H1 (cell line): ENCODE results near the gene TAF3. TPM values are rescaled to one million over a fixed set of nuclear protein-coding genes. Genes with fewer than 3 reads are reported as not detected.

Experiments used
- CTCF ChIA-PET: fragments of 300-600 bp; sonication (Branson Sonifier 250); formaldehyde crosslinking; loops from one replicate; lab custom pipeline; 2021; ENCODE audit not compliant: partially characterized antibody; lab: Charles Lee
- POLR2A ChIA-PET: fragments of 300-600 bp; sonication (Branson Sonifier 250); formaldehyde crosslinking; loops from one replicate; lab custom pipeline; 2021; ENCODE audit warnings: inconsistent platforms; ENCODE audit not compliant: partially characterized antibody; lab: Charles Lee
- DNase-seq, 2 experiments: peaks; one replicate each; pipeline versions ENCODE4 v3.0.0 to v3.0.0-alpha.2; 2010 to 2022; ENCODE audit warnings: low spot score in 2 of 2, low read depth in 1 of 2, mixed read lengths in 1 of 2
- FAIRE-seq: peaks from 2 replicates; lab custom pipeline; 2011; peaks lifted over from hg19 to GRCh38; lab: Jason Lieb, UNC
- H2AFZ ChIP-seq: 2 replicates; pipeline ENCODE4 v1.8.1; 2012; ENCODE audit warnings: low read length, inconsistent platforms
- H2AK5ac ChIP-seq: 2 replicates; pipeline ENCODE4 v1.6.1; 2013; ENCODE audit warnings: low read depth, low read length
- H2BK120ac ChIP-seq: replicated peaks from 2 replicates; pipeline ENCODE3; 2013; ENCODE audit warnings: low read depth, low read length, inconsistent platforms
- H2BK12ac ChIP-seq: 2 replicates; pipeline ENCODE4 v1.6.1; 2013; ENCODE audit warnings: low read depth, low read length
- H2BK15ac ChIP-seq: 2 replicates; pipeline ENCODE4 v1.6.1; 2013; ENCODE audit warnings: low read length
- H2BK20ac ChIP-seq: 2 replicates; pipeline ENCODE4 v1.6.1; 2013; ENCODE audit warnings: low read length
- H2BK5ac ChIP-seq: 2 replicates; pipeline ENCODE4 v1.6.1; 2013; ENCODE audit warnings: low read depth, low read length
- H3K14ac ChIP-seq: 2 replicates; pipeline ENCODE4 v1.6.1; 2013; ENCODE audit warnings: inconsistent platforms; ENCODE audit not compliant: insufficient read length
- H3K18ac ChIP-seq: 2 replicates; pipeline ENCODE4 v1.6.1; 2013; ENCODE audit warnings: low read length; ENCODE audit errors: extremely low read depth
- H3K23ac ChIP-seq: 2 replicates; pipeline ENCODE4 v1.6.1; 2013; ENCODE audit warnings: inconsistent platforms; ENCODE audit not compliant: insufficient read length
- H3K23me2 ChIP-seq: 2 replicates; pipeline ENCODE4 v1.6.1; 2013; ENCODE audit warnings: low read depth, low read length
- H3K27ac ChIP-seq: 2 replicates; pipeline ENCODE4 v1.6.1; 2011; ENCODE audit warnings: low read depth, low read length, inconsistent platforms
- H3K27me3 ChIP-seq, 4 experiments: replicated peaks in 1 of 4; 1 replicate in 1 of 4; 2 replicates in 3 of 4; pipeline versions ENCODE4 v1.6.1 to v1.8.1; 2011 to 2013; ENCODE audit warnings: low read length in 3 of 4, mild to moderate bottlenecking in 3 of 4, inconsistent platforms in 2 of 4, mixed read lengths in 2 of 4, moderate library complexity in 1 of 4; ENCODE audit not compliant: control insufficient read depth in 3 of 4, insufficient read depth in 3 of 4; ENCODE audit errors: extremely low read depth in 1 of 4
- H3K36me3 ChIP-seq, 4 experiments: 2 replicates each; pipeline versions ENCODE4 v1.6.1 to v1.8.1; 2011 to 2013; ENCODE audit warnings: mild to moderate bottlenecking in 4 of 4, low read length in 3 of 4, moderate library complexity in 2 of 4, control low read depth in 1 of 4, inconsistent platforms in 1 of 4; ENCODE audit not compliant: insufficient read depth in 4 of 4, control insufficient read depth in 2 of 4
- H3K4ac ChIP-seq: replicated peaks from 2 replicates; pipeline ENCODE3; 2013; ENCODE audit warnings: low read length, low read depth, mixed read lengths, inconsistent platforms; ENCODE audit not compliant: insufficient read length
- H3K4me1 ChIP-seq, 4 experiments: replicated peaks in 1 of 4; 1 replicate in 1 of 4; 2 replicates in 3 of 4; pipeline versions ENCODE4 v1.6.1 to v1.8.1; 2011 to 2013; ENCODE audit warnings: low read length in 3 of 4, inconsistent platforms in 2 of 4, mixed read lengths in 1 of 4; ENCODE audit not compliant: insufficient read depth in 4 of 4, control insufficient read depth in 3 of 4
- H3K4me2 ChIP-seq, 2 experiments: 2 replicates each; pipeline versions ENCODE4 v1.6.1 to v1.8.1; 2011 to 2013; ENCODE audit warnings: low read depth in 2 of 2, low read length in 2 of 2, control low read depth in 1 of 2, inconsistent platforms in 1 of 2, mild to moderate bottlenecking in 1 of 2; ENCODE audit not compliant: insufficient read depth in 1 of 2
- H3K4me3 ChIP-seq, 4 experiments: fragments of 200-600, 300-600 bp in 1 of 4; sonication (generic), shearing (Covaris generic), sonication (Bioruptor Twin) in 1 of 4; 2 replicates each; pipeline versions ENCODE4 v1.5.1 to v1.8.1; 2011 to 2016; ENCODE audit warnings: low read length in 4 of 4, low read depth in 3 of 4, control low read depth in 2 of 4, inconsistent platforms in 2 of 4, mild to moderate bottlenecking in 2 of 4, mixed read lengths in 1 of 4, moderate library complexity in 1 of 4; ENCODE audit not compliant: insufficient read depth in 2 of 4; ENCODE audit errors: extremely low read depth in 1 of 4
- H3K56ac ChIP-seq: replicated peaks from 2 replicates; pipeline ENCODE3; 2013; ENCODE audit warnings: low read depth, mild to moderate bottlenecking, mixed read lengths, low read length, inconsistent platforms; ENCODE audit not compliant: insufficient read length
- H3K79me1 ChIP-seq: 2 replicates; pipeline ENCODE4 v1.6.1; 2013; ENCODE audit warnings: low read depth, low read length, control low read depth
- H3K79me2 ChIP-seq, 2 experiments: 2 replicates each; pipeline versions ENCODE4 v1.6.1 to v1.8.1; 2012 to 2013; ENCODE audit warnings: low read length in 2 of 2, mild to moderate bottlenecking in 2 of 2, inconsistent platforms in 1 of 2; ENCODE audit not compliant: insufficient read depth in 2 of 2, control insufficient read depth in 1 of 2
- H3K9ac ChIP-seq, 4 experiments: replicated peaks in 1 of 4; 1 replicate in 1 of 4; 2 replicates in 3 of 4; pipeline versions ENCODE4 v1.6.1 to v1.8.1; 2011 to 2013; ENCODE audit warnings: low read depth in 3 of 4, low read length in 3 of 4, control low read depth in 2 of 4, mild to moderate bottlenecking in 2 of 4, moderate library complexity in 2 of 4, inconsistent platforms in 1 of 4; ENCODE audit errors: extremely low read depth in 1 of 4
- H3K9me3 ChIP-seq, 2 experiments: 2 replicates each; pipeline versions ENCODE4 v1.6.1 to v1.8.1; 2012 to 2013; ENCODE audit warnings: mild to moderate bottlenecking in 2 of 2, moderate library complexity in 2 of 2, control low read depth in 1 of 2, inconsistent platforms in 1 of 2, low read depth in 1 of 2, low read length in 1 of 2, mixed read lengths in 1 of 2; ENCODE audit not compliant: insufficient read depth in 2 of 2
- H4K20me1 ChIP-seq, 2 experiments: replicated peaks in 1 of 2; 2 replicates each; pipeline versions ENCODE3 to v1.8.1; 2011 to 2013; ENCODE audit warnings: inconsistent platforms in 2 of 2, low read length in 2 of 2, mild to moderate bottlenecking in 1 of 2; ENCODE audit not compliant: insufficient read depth in 2 of 2, control insufficient read depth in 1 of 2
- H4K5ac ChIP-seq: 2 replicates; pipeline ENCODE4 v1.6.1; 2013; ENCODE audit warnings: low read length, low read depth, mixed read lengths, inconsistent platforms; ENCODE audit not compliant: insufficient read length
- H4K8ac ChIP-seq: 2 replicates; pipeline ENCODE4 v1.8.0; 2013; ENCODE audit warnings: mild to moderate bottlenecking, moderate library complexity, low read length, inconsistent platforms; ENCODE audit not compliant: insufficient read depth; ENCODE audit errors: extremely low read depth
- H4K91ac ChIP-seq: replicated peaks from 2 replicates; pipeline ENCODE3; 2013; ENCODE audit warnings: low read length, mixed read lengths, inconsistent platforms; ENCODE audit not compliant: insufficient read length
- ATF2 ChIP-seq: IDR thresholded peaks from 2 replicates; pipeline ENCODE4 v1.6.1; 2012; ENCODE audit warnings: low read length, inconsistent platforms
- GABPA ChIP-seq: IDR thresholded peaks from 2 replicates; pipeline ENCODE4 v1.6.1; 2011; ENCODE audit warnings: mild to moderate bottlenecking, low read length, moderate library complexity, borderline replicate concordance; ENCODE audit not compliant: insufficient read depth
- HDAC6 ChIP-seq: IDR thresholded peaks from one replicate; pipeline ENCODE4 v1.7.1; 2012; ENCODE audit warnings: low read depth, mild to moderate bottlenecking, inconsistent platforms, low read length, moderate library complexity
- KDM5A ChIP-seq: fragments of 200-600 bp; IDR thresholded peaks from 2 replicates; pipeline ENCODE4 v1.7.1; 2012; ENCODE audit warnings: mild to moderate bottlenecking, low read length, inconsistent platforms, mixed read lengths
- POU5F1 ChIP-seq: IDR thresholded peaks from 2 replicates; pipeline ENCODE4 v1.6.1; 2011; ENCODE audit warnings: low read depth, mild to moderate bottlenecking, low read length, moderate library complexity
- ZNF274 ChIP-seq: IDR thresholded peaks from 2 replicates; pipeline ENCODE4 v1.7.0; 2012; ENCODE audit warnings: low read length, borderline replicate concordance; ENCODE audit errors: extremely low read depth
- WGBS, 2 experiments: shearing (Covaris generic) in 1 of 2; methylation state at CpG; one replicate each; pipeline versions ENCODE4 v1.1.6 to v1.1.7; 2013 to 2015; ENCODE audit warnings: low lambda C conversion rate in 2 of 2, mixed read lengths in 2 of 2, inconsistent platforms in 1 of 2, low coverage in 1 of 2, missing lambda C conversion rate in 1 of 2; ENCODE audit not compliant: insufficient replicate concordance in 2 of 2, insufficient coverage in 1 of 2, insufficient read length in 1 of 2; ENCODE audit errors: extremely low coverage in 1 of 2, missing lambda C conversion rate in 1 of 2; 5-methylcytosine and 5-hydroxymethylcytosine counted together
- polyA plus RNA-seq, 7 experiments: library from polyadenylated mRNA; depleted of rRNA in 3 of 7; stranded (reverse) in 5 of 7; unstranded in 2 of 7; fragments of >200 nt in 5 of 7; fragments of 200-250 nt in 2 of 7; gene quantifications; 1 replicate in 5 of 7; 2 replicates in 1 of 7; 4 replicates in 1 of 7; pipeline versions ENCODE4 v1.2.1 to v1.2.3, GENCODE V29; 2011 to 2013; ENCODE audit warnings: missing spikeins in 2 of 7, mixed read lengths in 2 of 7
- total RNA-seq: library from RNA; stranded (reverse); fragmentation: NEBNext Ultra II Directional; extraction: Animal tissue kit (Norgen Biotek cat#: 25700); gene quantifications from 2 replicates; pipeline ENCODE4 v1.2.1, GENCODE V29; 2021

Gene TAF3
- total and polyA plus RNA-seq, 2 of the 8 experiments (the other 6 are each of a cell fraction or from before 2014, with no cell fraction given): 1.5 to 11.2 TPM

- Histone ChIP-seq H3K23me2 (no peaks in the 10 kb centered on the region), H2AK5ac (no peak overlapping the region), H3K56ac (no peak overlapping the region), H4K8ac (0 out of 2 replicates have a peak overlapping the region, but pooled peaks have one; percentile 25), H3K27me3 (no peaks in the 10 kb centered on the region), H3K79me1 (no peaks in the 10 kb centered on the region; the same call in 1 of the 2 replicates), H3K9ac (no peak overlapping the region), H3K4me3 (no peak overlapping the region), H2BK5ac (no peak overlapping the region), H4K20me1 (peaks cover 0 to 2% of the 10 kb centered on the region in 2 experiments), H3K27ac (no peak overlapping the region), H2BK20ac (no peak overlapping the region), H3K14ac (no peak overlapping the region), H3K4ac (no peak overlapping the region), H4K5ac (no peak overlapping the region), H2BK15ac (no peak overlapping the region), H3K9me3 (peaks cover 12 to 15% of the 10 kb centered on the region in 2 experiments), H3K23ac (no peak overlapping the region), H2BK120ac (no peak overlapping the region), H4K91ac (no peak overlapping the region), H3K79me2 (peaks cover 0 to 6% of the 10 kb centered on the region in 2 experiments; a peak in 1 of 4 replicates), H3K4me1 (peaks cover 0 to 4% (median 0%) of the 10 kb centered on the region in 4 experiments; a peak in 2 of 7 replicates), H3K18ac (no peak overlapping the region), H2AFZ (no peak overlapping the region), H3K36me3 (no peaks in the 10 kb centered on the region), H3K4me2 (no peak overlapping the region), H2BK12ac (no peak overlapping the region)
- TF ChIP-seq ATF2 (no peak), HDAC6 (no peak), ZNF274 (no peak), KDM5A (no peak), POU5F1 (no peak), GABPA (no peak)
- 81% methylated on average over 4 of the region's 4 CpGs; no CpG with 5 or more reads in 1 of the 2 experiments for WGBS, 2 experiments
- FAIRE-seq (no peak), DNase-seq (no peak)
- CTCF ChIA-PET: interaction anchor here (0.6 to 1.1 kb wide), 3 partner anchors 37 to 818 kb away, joined by 3 to 5 read pairs (median 3); no protein-coding TSS in a partner anchor
- POLR2A ChIA-PET: interaction anchor here (0.6 to 1.2 kb wide), 2 partner anchors 17 to 40 kb away, joined by 3 read pairs; no protein-coding TSS in a partner anchor
Observed at GRCh38 chr10:7857262-7857661, 39.0 kb downstream of the TAF3 start.
